Ectodermal cell (in vitro differentiated cells): ENCODE measurements around the gene LRFN2.

Experiments used
- H3K27ac ChIP-seq: 2 replicates; pipeline ENCODE4 v1.7.0; 2013; ENCODE audit warnings: mild to moderate bottlenecking, low read depth, low read length; ENCODE audit not compliant: insufficient read depth, poor library complexity, severe bottlenecking
- H3K27me3 ChIP-seq: 2 replicates; pipeline ENCODE4 v1.7.0; 2013; ENCODE audit warnings: mild to moderate bottlenecking, low read length; ENCODE audit not compliant: insufficient read depth, control insufficient read depth, poor library complexity, severe bottlenecking
- H3K36me3 ChIP-seq: one replicate; pipeline ENCODE4 v1.7.0; 2013; ENCODE audit warnings: low read length; ENCODE audit not compliant: control insufficient read depth, insufficient read depth
- H3K4me1 ChIP-seq: one replicate; pipeline ENCODE4 v1.7.0; 2013; ENCODE audit warnings: low read length; ENCODE audit not compliant: control insufficient read depth, insufficient read depth
- H3K4me3 ChIP-seq: 2 replicates; pipeline ENCODE4 v1.7.0; 2013; ENCODE audit warnings: low read depth, low read length, control low read depth; ENCODE audit not compliant: insufficient read depth
- H3K9me3 ChIP-seq: 2 replicates; pipeline ENCODE4 v1.7.0; 2013; ENCODE audit warnings: mild to moderate bottlenecking, low read length, moderate library complexity; ENCODE audit not compliant: control insufficient read depth
- WGBS, 2 experiments: methylation state at CpG; one replicate each; pipeline ENCODE4 v1.1.7; 2013; ENCODE audit warnings: missing lambda C conversion rate in 2 of 2; 5-methylcytosine and 5-hydroxymethylcytosine counted together

LRFN2 gene

GRCh38 chr6:40413239-40413638 lies 173.9 kb downstream of the LRFN2 start:
- no peaks in the 10 kb centered on the region for H3K9me3 ChIP-seq
- no peak overlapping the region for H3K27ac ChIP-seq
- H3K4me1 ChIP-seq: peaks cover 6% of the 10 kb centered on the region
- no peak overlapping the region for H3K4me3 ChIP-seq
- H3K36me3 ChIP-seq: no peaks in the 10 kb centered on the region
- 81 to 82% methylated on average over 6 of the region's 6 CpGs for WGBS, 2 experiments
- H3K27me3 ChIP-seq: no peaks in the 10 kb centered on the region

GRCh38 chr6:40411881-40412280 lies 175.3 kb downstream of the LRFN2 start:
- H3K27ac ChIP-seq: no peak overlapping the region
- 86 to 90% methylated on average over 6 of the region's 6 CpGs for WGBS, 2 experiments
- peaks cover 6% of the 10 kb centered on the region for H3K4me1 ChIP-seq
- H3K9me3 ChIP-seq: no peaks in the 10 kb centered on the region
- H3K27me3 ChIP-seq: no peaks in the 10 kb centered on the region
- no peak overlapping the region for H3K4me3 ChIP-seq
- no peaks in the 10 kb centered on the region for H3K36me3 ChIP-seq

GRCh38 chr6:40410821-40411220 lies 176.3 kb downstream of the LRFN2 start:
- no peaks in the 10 kb centered on the region for H3K27me3 ChIP-seq
- 90 to 92% methylated on average over 1 of the region's 1 CpG for WGBS, 2 experiments
- no peak overlapping the region for H3K4me3 ChIP-seq
- H3K9me3 ChIP-seq: no peaks in the 10 kb centered on the region
- no peaks in the 10 kb centered on the region for H3K36me3 ChIP-seq
- H3K4me1 ChIP-seq: peaks cover 6% of the 10 kb centered on the region
- H3K27ac ChIP-seq: no peak overlapping the region

GRCh38 chr6:40409716-40410397 lies 177.3 kb downstream of the LRFN2 start:
- WGBS, 2 experiments: 64 to 66% methylated on average over 9 of the region's 9 CpGs
- no peak overlapping the region for H3K4me3 ChIP-seq

GRCh38 chr6:40408786-40409542 lies 178.2 kb downstream of the LRFN2 start:
- H3K36me3 ChIP-seq: no peaks in the 10 kb centered on the region
- no peaks in the 10 kb centered on the region for H3K9me3 ChIP-seq
- no peak overlapping the region for H3K27ac ChIP-seq
- no peak overlapping the region for H3K4me3 ChIP-seq
- H3K4me1 ChIP-seq: peaks cover 6% of the 10 kb centered on the region
- WGBS, 2 experiments: 90 to 92% methylated on average over 4 of the region's 4 CpGs
- no peaks in the 10 kb centered on the region for H3K27me3 ChIP-seq

More at GRCh38 chr6:40409716-40410397, 177.3 kb downstream of the LRFN2 start:
- peaks cover 6% of the 10 kb centered on the region for H3K4me1 ChIP-seq
- no peak overlapping the region for H3K27ac ChIP-seq
- no peaks in the 10 kb centered on the region for H3K27me3 ChIP-seq
- H3K36me3 ChIP-seq: no peaks in the 10 kb centered on the region
- H3K9me3 ChIP-seq: no peaks in the 10 kb centered on the region

GRCh38 chr6:40407239-40407638 lies 179.9 kb downstream of the LRFN2 start:
- H3K36me3 ChIP-seq: no peaks in the 10 kb centered on the region
- H3K4me1 ChIP-seq: peaks cover 6% of the 10 kb centered on the region
- 68 to 74% methylated on average over 2 of the region's 2 CpGs for WGBS, 2 experiments
- H3K27me3 ChIP-seq: no peaks in the 10 kb centered on the region
- no peaks in the 10 kb centered on the region for H3K9me3 ChIP-seq
- H3K27ac ChIP-seq: no peak overlapping the region
- H3K4me3 ChIP-seq: no peak overlapping the region

- Histone ChIP-seq H3K9me3 (no peaks in the 10 kb centered on the region), H3K27me3 (no peaks in the 10 kb centered on the region), H3K27ac (no peak overlapping the region), H3K4me1 (peaks cover 6% of the 10 kb centered on the region), H3K4me3 (no peak overlapping the region), H3K36me3 (no peaks in the 10 kb centered on the region)
- 93 to 96% methylated on average over 7 of the region's 7 CpGs for WGBS, 2 experiments
Measured at GRCh38 chr6:40406175-40406574, 181.0 kb downstream of the LRFN2 start.

- no peak overlapping the region for H3K4me3 ChIP-seq
- no peak overlapping the region for H3K27ac ChIP-seq
- no peaks in the 10 kb centered on the region for H3K9me3 ChIP-seq
- no peaks in the 10 kb centered on the region for H3K27me3 ChIP-seq
- H3K36me3 ChIP-seq: no peaks in the 10 kb centered on the region
- H3K4me1 ChIP-seq: peaks cover 4% of the 10 kb centered on the region
Measured at GRCh38 chr6:40400738-40401137, 186.4 kb downstream of the LRFN2 start.

- no peaks in the 10 kb centered on the region for H3K9me3 ChIP-seq
- no peak overlapping the region for H3K4me3 ChIP-seq
- WGBS, 2 experiments: 94 to 95% methylated on average over 4 of the region's 4 CpGs
- peaks cover 4% of the 10 kb centered on the region for H3K4me1 ChIP-seq
- H3K27me3 ChIP-seq: no peaks in the 10 kb centered on the region
- no peak overlapping the region for H3K27ac ChIP-seq
- H3K36me3 ChIP-seq: no peaks in the 10 kb centered on the region
Measured at GRCh38 chr6:40399888-40400457, 187.2 kb downstream of the LRFN2 start.

GRCh38 chr6:40398810-40399477 lies 188.2 kb downstream of the LRFN2 start:
- Histone ChIP-seq H3K27me3 (no peaks in the 10 kb centered on the region), H3K27ac (no peak overlapping the region), H3K4me1 (peaks cover 4% of the 10 kb centered on the region), H3K9me3 (no peaks in the 10 kb centered on the region), H3K36me3 (no peaks in the 10 kb centered on the region), H3K4me3 (no peak overlapping the region)
- 78 to 88% methylated on average over 6 of the region's 6 CpGs for WGBS, 2 experiments
